Suppressor macrophage treated with lipopolysaccharide for 4 hours (primary cell): ENCODE measurements around the gene LTC4S.
"Not testable (repeated sequence)": the region's sequence is repeated elsewhere in the genome, so short reads cannot be mapped to it uniquely, and the experiment has no call there.

Experiments used
- DNase-seq: peaks from one replicate; pipeline ENCODE4 v3.0.0-alpha.2; 2020

LTC4S gene

DNA sequence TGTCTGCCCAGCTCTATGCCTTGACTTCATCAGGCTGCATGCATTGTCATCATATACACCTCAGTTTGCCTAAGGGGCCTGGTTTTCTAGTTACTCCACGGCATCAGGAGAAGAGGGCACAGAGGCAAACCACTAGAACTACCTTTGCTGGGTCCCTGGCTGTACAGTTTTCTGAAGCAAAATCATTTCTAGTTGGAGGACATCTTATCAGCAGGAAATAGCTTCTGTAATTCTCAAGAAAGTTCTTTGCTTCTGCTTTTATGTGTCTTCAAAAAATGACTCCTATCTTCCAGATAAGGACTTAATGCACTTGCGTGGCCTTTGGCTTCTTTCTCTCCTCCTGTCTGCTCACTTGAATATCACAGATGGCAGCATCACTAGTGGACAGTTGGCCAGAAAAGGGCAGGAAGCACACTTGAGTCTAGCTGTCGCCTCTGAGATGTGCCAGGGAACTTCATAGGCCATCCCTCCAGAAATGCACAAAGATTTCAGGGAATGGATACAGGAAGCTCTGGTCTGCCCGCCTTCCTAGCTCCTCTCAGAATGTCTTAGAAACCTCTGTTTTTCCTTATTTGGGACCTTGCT is 22.4 kb upstream of the LTC4S start:
- DNase-seq, result no peak

DNA sequence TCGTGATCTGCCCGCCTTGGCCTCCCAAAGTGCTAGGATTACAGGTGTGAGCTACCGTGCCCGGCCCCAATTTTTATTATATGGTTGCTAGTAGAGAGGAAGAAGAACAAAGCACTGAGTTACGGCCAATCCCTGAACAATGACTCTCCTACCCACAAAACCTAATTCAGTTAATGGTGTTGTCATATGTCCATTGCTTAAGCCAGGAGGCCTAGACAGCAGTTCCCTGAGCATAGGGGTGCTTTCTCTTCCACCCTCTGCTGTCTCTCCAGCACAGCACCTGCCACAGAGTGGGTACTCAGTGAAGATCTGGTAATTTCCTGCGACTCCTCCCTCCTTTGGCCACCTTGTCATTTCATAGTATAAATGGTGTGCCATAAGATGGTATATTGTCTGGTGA is 21.4 kb upstream of the LTC4S start:
- no peak for DNase-seq

DNA sequence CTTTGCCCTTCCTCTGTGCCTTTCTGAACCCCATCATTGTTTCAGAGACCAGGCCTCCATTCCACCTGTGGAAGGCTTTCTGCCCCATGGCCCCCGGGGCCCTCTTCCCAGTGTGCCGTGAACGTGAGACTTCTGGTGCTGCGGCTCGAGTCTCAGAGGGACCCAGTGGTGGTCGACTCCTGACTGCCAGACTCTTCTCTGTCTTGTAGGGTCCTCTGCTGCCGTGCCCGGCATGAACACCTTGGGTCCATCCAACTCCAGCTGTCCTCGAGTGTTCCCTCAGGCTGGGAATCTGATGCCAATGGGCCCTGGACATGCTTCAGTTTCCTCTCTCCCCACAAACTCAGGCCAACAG is 20.1 kb upstream of the LTC4S start:
- no peak for DNase-seq

DNA sequence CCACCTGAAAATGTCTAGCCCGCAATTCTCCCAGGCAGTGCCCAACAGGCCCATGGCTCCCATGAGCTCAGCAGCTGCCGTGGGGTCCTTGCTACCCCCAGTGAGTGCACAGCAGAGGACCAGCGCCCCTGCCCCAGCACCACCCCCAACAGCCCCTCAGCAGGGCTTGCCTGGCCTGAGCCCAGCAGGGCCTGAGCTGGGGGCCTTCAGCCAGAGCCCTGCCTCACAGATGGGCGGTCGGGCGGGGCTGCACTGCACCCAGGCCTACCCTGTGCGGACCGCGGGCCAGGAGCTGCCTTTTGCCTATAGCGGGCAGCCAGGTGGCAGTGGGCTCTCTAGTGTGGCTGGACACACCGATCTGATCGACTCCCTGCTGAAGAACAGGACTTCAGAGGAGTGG is 19.3 kb upstream of the LTC4S start:
- no peak for DNase-seq

DNA sequence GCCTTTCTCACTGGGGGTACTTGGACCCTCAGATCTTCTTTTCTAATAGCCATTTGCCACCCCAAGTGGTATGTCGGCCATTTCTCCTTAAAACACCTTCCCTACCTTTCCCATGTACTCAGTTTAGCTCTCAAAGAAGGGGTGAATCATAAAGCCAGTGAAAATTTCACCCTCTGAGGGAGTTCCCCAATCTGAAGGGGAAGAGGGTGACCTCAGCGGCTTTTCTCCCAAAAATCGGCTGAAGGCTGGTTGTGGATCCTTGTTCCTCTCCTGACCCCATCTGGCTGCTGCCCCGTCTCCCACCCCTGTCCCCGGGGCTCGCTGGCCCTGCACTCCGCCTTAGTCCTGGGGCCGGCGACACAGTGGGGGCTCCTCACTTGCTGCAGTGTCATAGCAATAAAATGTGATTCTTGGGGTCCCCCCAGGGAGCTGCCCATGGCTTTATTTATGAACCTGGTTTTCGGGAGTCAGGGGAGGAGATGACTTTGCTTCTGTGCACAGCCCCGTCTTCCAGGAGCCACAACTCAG is 17.3 kb upstream of the LTC4S start:
- DNase-seq, result peak; percentile 68

DNA sequence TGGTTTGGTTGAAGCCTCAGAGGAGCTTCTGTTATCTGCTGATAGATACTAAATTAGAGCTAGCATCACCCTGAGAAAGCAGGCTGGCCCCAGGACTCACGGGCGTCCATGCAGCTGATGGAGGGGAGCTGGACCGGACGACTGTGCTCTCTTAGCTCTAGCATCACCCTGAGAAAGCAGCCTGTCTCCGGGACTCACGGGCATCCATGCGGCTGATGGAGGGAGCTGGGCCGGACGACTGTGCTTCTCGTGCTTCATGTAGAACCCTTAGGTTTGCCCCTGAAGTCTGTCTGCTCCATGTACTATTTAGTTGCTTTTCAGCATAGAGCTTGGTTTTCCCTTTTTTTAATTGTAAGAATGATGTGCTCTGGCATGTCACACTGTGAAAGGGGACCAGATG is 16.3 kb upstream of the LTC4S start:
- no peak for DNase-seq

DNA sequence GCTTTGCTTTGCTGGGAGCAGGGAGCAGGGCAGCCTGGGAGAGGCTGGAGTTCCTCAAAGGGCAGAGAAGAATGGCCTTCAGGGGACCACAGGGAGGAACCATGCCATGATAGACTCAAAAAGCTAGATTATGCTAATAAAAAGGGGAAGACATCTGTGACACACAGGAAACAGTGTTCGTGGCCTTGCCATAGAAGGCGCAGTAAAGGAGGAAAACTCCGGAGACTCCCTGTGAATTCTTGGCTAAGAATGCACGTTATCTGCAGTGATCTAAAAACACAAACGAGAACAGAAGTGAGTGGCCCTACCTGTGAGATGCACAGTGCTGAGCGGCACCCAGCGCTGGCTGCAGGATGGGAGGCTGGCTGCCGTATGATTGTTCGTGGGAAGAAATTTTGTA is 15.9 kb upstream of the LTC4S start:
- DNase-seq, result peak; percentile 67

DNA sequence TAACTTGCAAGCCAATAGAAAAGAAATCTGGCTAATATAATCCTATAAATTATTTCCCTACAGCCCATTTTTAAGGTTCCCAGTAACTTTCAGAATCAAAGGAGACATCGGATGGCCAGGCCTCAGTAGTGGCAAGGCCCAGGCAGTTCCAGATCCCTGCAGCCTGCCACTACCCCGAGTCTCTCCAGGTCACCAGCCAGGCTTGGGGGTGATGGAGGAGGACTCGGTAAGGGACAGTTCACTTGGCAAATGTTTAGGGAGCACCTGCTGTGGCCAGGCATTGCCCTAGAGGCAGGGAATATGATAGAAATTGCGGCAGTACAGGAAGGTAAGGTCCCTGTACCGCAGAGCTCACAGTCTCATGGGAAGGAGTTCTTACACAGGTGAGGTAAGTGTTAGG is 15.2 kb upstream of the LTC4S start:
- DNase-seq, result no peak

DNA sequence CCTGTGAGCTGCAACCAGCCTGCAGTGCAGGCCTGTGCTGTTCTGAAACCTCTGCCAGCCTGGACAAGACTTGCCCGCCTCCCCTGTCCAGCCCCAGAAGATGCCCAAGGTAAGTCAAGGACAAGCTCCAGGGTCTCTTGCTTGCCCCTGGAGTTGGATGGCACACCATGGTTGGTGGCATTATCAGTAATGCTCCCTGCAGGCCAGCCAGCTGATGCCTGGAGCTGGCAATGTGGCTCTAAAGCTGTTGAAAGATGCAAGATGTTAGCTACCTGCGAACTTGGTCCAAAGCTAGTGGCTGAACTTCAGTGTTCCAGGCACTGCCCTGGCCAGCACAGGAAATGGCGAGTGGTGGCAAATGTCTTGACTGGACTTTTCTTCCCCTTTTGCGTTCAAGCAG is 14.0 kb upstream of the LTC4S start:
- DNase-seq, result no peak

DNA sequence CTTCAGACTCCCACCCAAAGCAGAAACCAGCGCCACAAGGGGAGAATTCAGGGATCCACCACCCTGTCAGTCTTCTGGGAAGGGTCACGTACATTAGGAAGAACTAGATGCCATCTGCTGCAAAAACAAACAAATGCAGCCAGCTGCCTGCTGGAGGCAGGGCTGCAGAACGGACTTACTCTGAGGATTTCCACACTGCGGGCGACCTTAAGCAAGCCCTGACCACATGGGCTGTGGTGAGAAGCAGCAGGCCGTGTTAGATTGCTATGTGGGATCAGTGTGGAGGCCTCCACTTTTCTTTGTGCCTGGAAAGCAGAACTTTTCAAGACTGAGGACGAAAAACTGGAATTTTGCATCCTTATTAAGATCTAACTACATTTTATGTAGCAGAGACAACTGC is 13.4 kb upstream of the LTC4S start:
- DNase-seq, result peak; percentile 71

DNA sequence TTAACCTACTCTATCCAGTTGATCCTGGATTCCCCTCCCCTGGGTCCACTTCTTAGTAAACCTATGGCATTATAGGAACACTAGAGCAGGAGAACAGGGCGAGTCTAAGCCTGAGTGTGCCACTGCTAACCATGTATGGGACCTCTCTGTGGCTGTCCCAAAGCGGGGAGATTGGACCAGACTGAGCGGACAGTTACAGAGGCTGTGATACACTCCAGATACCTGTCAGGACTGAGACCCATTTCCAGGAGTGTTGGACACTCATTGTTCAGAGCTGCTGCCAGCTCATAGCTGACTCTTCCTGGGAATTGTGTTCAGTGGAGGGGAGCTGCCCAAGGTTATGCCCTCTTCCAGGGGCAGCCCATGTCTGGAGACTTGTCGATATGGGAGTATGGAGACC is 11.9 kb upstream of the LTC4S start:
- no peak for DNase-seq

DNA sequence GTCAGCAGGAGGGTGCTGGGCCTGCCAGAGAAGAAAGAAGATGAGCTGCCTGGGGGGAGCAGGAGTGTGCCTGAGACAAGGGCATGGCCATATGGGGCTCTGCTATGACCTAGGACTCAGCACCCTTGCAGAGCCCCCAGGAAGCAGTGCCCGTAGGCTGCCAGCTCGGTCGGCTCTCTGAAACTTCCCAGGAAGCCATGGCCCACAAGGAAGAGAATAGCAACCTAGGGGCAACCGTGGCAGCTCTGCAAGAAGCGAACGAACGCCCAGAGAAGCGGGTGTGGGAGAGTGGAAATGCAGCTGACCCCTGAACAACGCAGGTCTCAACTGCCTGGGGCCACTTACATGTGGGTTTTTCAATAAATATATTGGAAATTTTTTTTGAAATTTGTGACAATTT is 10.7 kb upstream of the LTC4S start:
- DNase-seq, result no peak

DNA sequence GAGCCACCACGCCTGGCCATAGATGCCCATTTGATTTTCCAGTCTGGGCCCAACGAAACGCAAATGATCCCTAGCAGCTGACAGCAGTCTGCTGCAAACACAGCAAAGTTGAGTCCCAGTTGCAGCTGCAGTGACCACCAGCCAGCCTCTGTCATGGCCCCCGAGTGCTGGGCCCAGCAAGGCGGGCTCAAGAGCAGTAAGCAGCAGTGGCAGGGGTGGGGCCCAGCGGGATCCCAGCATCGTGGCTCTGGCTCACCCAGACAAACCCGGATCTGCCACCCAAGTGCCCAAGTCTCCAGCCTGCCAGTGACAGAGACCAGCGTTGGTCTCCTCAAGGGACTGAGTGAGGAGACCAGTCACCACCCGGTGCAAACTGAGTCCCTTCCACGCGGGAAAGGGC is 6.9 kb upstream of the LTC4S start:
- no peak for DNase-seq

DNA sequence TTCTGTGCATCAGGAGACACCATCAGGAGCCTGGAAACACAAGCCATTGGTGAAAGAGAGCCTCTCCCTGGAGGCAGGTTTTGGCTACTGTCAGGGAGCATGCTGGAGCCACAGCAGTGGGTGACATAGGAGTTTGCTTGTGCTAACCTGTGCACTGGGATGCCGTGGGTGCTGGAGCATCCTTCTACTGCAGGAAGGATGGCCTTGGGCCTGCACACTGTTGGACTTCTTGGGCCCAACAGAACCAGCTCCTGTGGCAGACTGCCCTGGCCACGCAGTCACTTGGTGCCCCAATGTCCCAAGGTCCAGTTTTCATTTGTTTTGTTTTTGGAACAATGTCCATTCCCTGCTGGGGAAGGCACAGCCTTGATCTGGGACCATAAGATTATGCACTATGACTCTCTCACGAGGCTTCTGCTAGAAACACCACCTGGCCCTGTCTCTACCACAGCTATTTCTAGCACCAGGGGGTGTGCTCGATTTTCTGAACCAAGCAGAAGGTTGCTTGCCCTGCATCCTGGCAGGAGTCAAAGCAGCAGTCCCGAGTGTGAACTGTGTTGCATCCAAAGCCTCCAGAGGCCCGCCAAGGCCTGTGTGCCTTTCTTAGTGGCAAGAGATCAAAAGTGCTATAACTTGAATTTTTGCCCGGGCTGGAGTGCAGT is 5.5 kb upstream of the LTC4S start:
- DNase-seq, result no peak

DNA sequence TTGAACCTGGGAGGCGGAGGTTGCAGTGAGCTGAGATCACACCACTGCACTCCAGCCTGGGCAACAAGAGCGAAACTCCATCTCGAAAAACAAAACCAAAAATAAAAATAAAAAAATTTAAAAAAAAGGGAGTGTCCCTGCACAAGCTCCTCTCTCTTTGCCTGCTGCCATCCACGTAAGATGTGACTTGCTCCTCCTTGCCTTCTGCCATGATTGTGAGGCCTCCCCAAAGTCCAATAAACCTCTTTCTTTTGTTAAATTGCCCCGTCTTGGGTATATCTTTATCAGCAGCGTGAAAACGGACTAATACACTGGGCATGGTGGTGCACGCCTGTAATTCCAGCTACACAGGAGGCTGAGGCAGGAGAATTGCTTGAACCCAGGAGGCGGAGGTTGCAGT is 4.5 kb upstream of the LTC4S start:
- DNase-seq, result not testable (repeated sequence)

DNA sequence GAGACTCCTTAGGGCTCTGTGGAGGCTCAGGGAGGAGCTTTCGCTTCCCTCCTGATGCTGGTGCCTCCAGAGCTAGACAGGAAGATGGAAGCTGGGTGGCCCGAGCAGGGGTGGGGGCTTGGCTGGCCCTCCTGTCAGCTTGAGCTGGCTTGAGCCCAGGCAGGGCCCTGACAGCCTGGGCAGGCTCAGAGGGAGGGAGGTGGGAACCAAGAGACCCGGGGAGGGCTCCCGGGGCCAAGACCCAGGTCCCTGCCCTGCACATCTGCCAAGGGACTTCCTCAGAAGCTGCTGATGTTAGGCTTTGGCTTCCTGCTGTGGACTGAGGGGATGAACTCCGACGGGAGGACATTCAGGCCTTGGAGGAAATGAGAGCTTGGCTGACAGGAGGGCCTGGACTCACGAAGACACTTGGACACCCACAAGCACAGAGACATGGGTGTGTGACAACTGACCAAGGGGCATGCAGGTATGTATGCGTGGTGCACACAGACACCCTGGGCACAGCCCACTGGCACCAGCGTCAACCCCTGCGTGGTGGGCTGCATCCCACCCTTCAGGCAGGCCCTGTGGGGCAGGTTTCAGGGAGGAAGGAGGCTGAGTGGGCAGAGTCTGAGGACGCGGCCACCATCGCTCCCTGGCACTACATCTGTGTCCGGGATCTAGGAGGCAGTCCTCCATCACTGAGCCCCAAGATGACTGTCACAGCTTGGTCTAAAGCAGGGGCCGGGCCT is 1.7 kb upstream of the LTC4S start:
- DNase-seq, result no peak

DNA sequence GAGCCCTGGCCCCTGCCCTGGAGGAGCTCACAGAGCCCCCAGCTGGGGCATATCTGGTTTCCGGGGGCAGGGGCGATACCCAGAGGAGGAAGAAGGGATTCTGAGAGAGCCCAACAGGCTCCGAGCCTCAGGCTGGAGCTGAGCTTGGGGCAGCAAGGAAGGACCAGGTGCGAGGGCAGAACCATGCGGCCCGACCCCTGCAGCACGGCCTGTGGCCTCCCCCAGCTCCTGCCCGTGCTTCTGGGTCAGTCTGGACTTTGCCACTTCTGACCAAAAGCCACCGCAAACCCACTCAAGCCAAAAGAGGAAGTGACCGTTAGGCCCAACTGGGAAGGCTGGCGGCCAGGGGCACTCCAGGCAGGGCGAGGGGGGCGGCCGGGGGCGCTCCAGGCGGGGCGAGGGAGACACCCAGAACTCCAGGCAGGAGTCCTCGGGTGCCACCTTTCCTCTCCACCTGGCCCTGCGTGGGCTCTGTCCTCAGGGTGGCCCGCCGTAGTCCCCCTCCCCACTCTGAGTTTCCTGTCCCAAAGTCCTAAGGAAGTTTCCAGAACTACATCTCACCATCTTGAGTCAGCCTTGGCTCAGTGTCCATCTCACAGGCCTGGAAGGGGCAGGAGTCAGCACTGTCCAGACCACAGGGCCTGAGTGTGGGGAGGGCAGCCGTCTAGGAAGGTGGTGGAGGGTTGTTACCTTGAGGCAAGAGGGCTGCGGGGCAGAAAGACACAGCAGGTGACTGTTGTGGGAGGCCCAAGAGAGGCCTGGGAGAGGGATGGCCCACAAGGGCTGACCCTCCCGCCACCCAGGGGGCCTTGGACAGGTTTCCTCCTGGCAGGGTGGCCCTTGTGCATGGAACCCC is 946 bp upstream of the LTC4S start:
- DNase-seq, result peak; percentile 71

DNA sequence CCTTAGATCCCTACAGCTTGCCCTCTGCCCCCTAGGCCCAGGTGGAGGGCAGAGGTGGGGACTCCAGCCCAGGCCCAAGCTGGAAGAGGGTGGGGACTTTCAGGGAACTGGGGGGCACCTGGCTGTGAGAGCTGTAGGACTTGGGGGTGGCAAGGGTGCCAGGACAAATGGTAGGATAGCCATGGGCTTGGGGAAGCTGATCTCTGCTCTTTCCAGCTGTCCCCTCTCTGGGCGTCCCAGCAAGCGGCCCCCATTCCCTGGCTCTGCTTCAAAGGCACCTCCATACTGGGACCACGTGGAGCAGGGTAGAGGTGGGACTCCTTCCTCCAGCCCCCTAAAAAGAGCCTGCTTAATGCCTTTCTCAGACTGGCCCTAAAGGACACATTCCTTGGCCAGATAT is 385 bp downstream of the LTC4S start:
- DNase-seq, result no peak

DNA sequence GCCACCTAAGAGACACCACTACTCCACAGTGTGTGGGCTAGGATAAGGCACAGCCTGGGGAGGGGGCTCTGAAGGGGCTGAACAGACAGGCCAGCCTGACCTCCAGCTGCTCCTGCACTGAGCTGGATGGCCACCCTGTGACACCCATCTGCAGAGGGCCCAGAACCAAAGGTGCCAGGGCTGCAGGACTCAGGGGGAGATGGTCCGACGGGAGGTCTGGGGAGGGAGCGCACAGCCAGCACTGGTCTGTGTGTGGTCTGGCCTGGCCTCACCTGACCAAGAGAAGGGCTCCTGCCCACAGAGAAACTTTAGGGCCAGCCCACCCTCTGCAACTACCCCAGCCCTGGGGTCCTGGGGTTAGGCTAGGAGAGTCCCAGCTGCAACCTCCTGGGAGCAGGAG is 789 bp downstream of the LTC4S start:
- no peak for DNase-seq

DNA sequence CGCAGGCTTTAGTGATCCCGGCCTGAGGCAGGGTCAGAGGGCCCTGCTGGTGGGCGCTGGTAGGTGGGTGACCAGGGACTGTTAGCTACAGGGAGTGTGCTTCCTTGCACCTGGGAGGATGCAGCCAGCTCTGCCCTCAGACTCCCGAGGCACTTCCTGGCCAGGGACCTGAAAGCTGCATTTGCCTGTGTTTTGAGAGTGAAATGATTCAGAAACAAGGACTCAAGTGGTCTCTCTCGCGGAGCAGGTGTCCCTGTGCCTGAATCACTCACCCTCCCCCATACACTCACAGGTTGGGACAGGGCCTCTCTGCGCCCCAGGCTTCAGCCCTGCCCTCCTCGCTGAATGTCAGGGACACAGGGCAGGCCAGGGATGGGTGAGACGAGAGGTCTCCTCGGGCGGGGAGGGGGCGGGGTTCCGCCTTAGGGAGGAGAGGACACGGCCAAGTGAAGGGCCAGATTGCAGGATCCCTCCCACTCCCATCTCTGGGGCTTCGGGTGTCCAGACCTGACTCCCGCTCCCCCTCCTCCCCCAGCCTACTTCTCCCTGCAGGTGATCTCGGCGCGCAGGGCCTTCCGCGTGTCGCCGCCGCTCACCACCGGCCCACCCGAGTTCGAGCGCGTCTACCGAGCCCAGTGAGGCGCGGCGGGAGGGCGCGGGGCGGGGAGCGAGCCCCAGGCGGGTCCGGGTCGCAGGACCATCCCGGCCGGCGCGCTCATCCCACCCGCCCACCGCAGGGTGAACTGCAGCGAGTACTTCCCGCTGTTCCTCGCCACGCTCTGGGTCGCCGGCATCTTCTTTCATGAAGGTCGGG is 1.5 kb downstream of the LTC4S start:
- DNase-seq, result no peak

DNA sequence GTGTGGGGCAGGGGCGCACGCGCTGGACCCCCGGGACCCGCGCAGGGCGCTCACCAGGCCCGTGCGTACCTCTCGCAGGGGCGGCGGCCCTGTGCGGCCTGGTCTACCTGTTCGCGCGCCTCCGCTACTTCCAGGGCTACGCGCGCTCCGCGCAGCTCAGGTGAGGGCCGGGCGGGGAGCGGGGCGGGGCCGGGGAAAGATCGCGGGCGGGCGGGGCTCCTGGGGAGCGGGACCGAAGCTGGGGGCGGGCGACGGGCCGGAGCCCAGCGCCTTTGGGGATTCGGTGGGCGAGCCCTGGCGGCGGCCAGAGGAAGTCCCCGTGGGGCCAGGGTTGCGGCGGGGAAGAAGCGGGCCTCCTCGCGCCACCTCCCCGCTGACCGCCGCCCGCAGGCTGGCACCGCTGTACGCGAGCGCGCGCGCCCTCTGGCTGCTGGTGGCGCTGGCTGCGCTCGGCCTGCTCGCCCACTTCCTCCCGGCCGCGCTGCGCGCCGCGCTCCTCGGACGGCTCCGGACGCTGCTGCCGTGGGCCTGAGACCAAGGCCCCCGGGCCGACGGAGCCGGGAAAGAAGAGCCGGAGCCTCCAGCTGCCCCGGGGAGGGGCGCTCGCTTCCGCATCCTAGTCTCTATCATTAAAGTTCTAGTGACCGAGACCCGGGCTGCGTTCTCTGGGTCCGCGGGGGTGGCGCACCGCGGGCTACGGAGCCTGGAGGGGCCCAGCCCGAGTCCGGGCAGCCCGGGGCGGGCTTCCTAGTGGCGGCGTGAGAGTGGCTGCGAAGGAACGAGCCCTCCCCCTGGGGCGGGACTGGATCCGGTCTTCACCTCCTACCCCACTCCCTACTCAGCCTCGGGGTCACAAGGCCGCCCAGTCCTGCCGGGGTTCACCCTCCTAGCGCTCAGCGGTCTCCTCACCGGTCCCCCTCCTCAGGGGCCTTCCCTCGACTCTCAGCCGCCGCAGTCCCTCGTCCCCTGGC is 2.4 kb downstream of the LTC4S start:
- peak; percentile 93 for DNase-seq
